ENCODE measurements around the gene LRBA.

LRBA gene

DNA sequence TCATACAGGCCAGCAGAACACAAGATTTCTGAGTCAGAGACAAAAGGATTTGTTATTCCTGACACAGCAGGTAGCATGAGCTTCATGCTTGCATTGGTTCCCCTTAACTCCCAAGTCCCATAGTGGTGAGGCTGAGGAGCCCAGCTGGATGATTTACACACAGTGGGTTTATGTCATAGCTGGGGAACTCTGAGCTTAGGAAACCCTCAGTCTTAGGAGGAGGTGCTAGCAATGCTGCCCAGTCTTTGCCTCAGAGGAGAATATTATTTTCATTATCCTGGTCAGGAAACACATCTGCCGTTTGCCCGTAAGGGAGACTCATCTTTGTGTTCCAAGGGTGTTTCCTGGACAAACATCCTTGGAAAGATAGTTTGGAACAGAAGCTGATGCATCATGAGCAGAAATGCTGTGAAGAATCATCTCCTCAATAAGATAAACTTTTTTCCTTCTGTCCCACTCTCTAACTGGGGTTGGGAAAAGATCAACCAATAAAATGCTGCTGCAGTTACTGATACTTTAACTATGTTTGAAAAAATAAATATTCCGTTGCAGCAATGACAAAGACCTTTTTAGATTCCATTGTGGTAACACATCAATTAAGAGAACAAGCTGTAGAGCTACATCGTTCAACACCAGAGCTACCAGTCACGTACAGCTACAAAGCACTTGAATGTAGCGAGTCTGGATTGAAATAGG lies 790.0 kb downstream of the LRBA start:
- no peak for DNase-seq

DNA sequence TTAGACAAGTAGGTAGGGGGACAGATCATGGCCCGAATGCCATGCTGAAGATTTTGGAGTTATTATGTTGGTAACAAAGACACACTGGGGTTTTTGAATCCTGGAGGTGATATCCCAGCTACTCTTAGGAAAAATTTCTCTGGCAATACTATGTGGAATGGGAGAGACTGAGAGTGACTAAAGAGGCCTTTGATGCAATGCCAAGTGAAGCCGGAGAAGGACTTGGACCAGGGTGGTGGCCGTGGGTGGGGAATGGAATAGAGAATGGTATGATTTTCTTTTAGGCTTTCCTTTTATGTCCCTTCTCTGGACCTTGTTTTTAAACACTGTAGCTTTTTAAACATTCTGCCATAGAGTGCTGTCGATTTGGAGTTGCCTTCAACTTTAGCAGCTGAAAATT lies 795.2 kb downstream of the LRBA start:
- DNase-seq, result no peak

DNA sequence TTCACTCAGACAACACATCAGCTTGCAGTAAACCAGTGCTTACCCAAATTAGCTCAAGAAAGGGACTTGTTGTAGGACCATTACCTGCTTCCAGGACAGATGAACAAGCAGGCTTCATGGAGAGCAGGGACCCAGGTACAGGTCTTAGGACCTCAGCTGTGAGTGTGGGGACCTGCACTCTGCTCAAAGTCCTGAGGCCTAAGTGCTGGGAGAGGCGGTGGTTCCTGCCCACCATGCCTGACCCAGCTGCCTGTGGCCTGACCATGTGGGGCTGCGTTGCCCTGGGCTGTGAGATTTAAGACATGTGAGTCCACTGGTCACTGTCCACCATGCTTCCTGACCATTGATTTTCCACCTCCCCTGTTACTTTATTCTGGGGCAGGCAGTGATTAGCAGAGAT lies 796.6 kb downstream of the LRBA start:
- DNase-seq, result no peak

DNA sequence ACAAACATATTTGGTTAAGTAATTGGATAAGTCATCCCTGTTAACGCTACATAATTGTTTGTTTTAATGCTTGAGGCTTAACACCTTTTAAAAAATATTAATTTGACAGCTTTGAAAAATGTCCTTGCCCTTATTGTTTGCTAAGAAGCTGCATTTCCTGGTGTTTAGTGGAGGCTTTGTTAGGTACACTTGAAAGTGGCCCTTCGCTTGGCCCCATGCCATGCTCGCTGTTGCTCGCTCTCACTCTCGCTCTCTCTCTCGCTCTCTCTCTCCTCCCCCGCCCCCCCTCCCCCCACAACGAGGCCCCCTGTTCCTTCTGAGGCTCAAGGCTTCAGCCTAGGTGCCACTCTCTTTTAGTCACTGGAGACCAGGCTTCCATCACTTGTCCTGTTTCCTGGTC lies 797.3 kb downstream of the LRBA start:
- DNase-seq, result no peak

DNA sequence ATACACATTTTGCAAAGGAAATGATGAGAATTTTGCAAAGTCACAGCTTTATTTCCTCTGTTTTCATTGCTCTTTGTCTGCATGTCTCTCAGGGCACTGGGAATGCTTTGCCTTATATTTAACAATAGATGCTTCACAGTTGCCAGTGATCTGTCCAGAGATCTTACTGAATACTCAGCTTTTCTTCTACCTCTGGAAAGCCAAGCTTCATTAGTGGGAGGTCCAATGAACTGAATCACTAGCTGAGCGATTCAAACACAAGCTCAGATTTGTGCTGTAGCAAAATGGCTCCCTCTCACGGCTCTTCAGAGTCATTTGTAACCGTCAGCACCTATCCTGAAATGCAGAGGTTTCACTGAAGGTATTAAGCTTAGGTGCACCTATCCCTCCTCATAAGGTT lies 797.9 kb downstream of the LRBA start:
- no peak for DNase-seq

DNA sequence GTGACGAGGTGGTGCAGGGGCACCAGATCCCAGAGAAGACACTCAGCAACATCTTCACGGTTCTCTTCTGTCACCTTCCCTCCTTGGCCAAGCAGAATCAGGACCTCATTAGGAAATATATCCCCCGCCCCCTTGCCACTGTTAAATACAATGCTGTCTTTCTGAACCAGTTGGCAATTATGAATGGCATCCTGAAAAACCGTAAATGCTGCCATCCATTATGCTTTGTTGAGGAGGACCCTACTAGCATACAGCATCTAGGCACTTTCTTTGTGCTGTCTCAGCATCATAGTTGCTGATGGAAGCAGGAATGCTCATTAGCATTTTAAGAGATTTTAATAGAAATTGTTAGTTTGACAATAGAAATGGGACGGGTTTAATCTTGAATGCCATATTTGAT lies 798.4 kb downstream of the LRBA start:
- no peak for DNase-seq

DNA sequence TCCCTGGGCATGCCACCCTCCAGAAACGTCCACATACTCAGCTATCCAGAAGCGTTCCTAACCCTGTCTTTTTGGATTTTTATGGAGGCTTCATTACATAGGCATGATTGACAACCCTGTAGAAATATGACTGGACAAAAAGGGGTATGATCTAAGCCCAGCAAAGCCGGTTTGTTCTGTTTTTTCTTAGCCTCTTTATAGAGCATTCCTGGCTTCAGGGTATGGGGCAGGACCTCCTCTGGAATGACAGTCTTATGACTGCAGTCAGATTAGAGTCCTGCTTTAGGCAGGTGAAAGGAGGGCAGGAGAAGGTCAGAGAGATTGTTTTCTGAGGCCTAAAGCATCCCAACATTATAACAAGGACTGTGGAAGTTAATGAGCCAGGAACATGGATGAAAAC lies 799.5 kb downstream of the LRBA start:
- no peak for DNase-seq
